Endodermal cell (in vitro differentiated cells): Measurements from ENCODE around the gene PALLD. TPM values are rescaled to one million over a fixed set of nuclear protein-coding genes. Genes with fewer than 3 reads are reported as not detected.

Source experiments
- DNase-seq: peaks from one replicate; pipeline ENCODE4 v3.0.0-alpha.2; 2017
- H3K27ac ChIP-seq: 2 replicates; pipeline ENCODE4 v1.5.1; 2013; ENCODE audit warnings: mild to moderate bottlenecking, low read depth, low read length, moderate library complexity
- H3K27me3 ChIP-seq: 2 replicates; pipeline ENCODE4 v1.6.1; 2013; ENCODE audit warnings: mild to moderate bottlenecking, low read length, moderate library complexity; ENCODE audit not compliant: insufficient read depth, control insufficient read depth, poor library complexity, severe bottlenecking
- H3K36me3 ChIP-seq: 2 replicates; pipeline ENCODE4 v1.7.0; 2013; ENCODE audit warnings: mild to moderate bottlenecking, low read length, moderate library complexity; ENCODE audit not compliant: control insufficient read depth, insufficient read depth
- H3K4me1 ChIP-seq: one replicate; pipeline ENCODE4 v1.7.0; 2013; ENCODE audit warnings: low read length; ENCODE audit not compliant: control insufficient read depth, insufficient read depth
- H3K4me3 ChIP-seq: 2 replicates; pipeline ENCODE4 v1.5.1; 2013; ENCODE audit warnings: mild to moderate bottlenecking, low read length, moderate library complexity
- H3K9ac ChIP-seq: 2 replicates; pipeline ENCODE4 v1.6.1; 2013; ENCODE audit warnings: mild to moderate bottlenecking, low read length, moderate library complexity; ENCODE audit not compliant: poor library complexity, severe bottlenecking; ENCODE audit errors: extremely low read depth
- H3K9me3 ChIP-seq: 2 replicates; pipeline ENCODE4 v1.6.1; 2013; ENCODE audit warnings: mild to moderate bottlenecking, low read length, moderate library complexity; ENCODE audit not compliant: control insufficient read depth
- H3K27ac Mint-ChIP-seq: 2 replicates; pipeline ENCODE4 v1.8.0; 2020; ENCODE audit warnings: mixed read lengths
- H3K27me3 Mint-ChIP-seq: 2 replicates; pipeline ENCODE4 v1.8.0; 2021; ENCODE audit warnings: mild to moderate bottlenecking, mixed read lengths; ENCODE audit not compliant: insufficient read depth
- H3K36me3 Mint-ChIP-seq: 2 replicates; pipeline ENCODE4 v1.8.0; 2020; ENCODE audit warnings: low read depth, mixed read lengths
- H3K4me1 Mint-ChIP-seq: 2 replicates; pipeline ENCODE4 v1.8.0; 2020; ENCODE audit warnings: mixed read lengths
- H3K4me3 Mint-ChIP-seq: 2 replicates; pipeline ENCODE4 v1.8.0; 2020; ENCODE audit warnings: mild to moderate bottlenecking, moderate library complexity, mixed read lengths
- H3K9me3 Mint-ChIP-seq: 2 replicates; pipeline ENCODE4 v1.8.0; 2020; ENCODE audit warnings: mild to moderate bottlenecking, mixed read lengths
- CTCF ChIP-seq: fragments of 200-600 bp; sonication (generic); conservative IDR thresholded peaks from 2 replicates; pipeline ENCODE4 v1.5.0; 2021; ENCODE audit warnings: antibody characterized with exemption, mild to moderate bottlenecking
- WGBS, 2 experiments: methylation state at CpG; one replicate each; pipeline versions ENCODE4 v1.1.5 to v1.1.7; 2013; ENCODE audit warnings: missing lambda C conversion rate in 2 of 2, mixed read lengths in 1 of 2; ENCODE audit not compliant: insufficient coverage in 1 of 2, insufficient read length in 1 of 2; 5-methylcytosine and 5-hydroxymethylcytosine counted together
- total RNA-seq, 2 donors: library from RNA; stranded (reverse); fragmentation: NEBNext Ultra II Directional in 1 of 2; extraction: Animal tissue kit (Norgen Biotek cat#: 25700) in 1 of 2; gene quantifications; 2 replicates in 1 of 2; 3 replicates in 1 of 2; pipeline ENCODE4 v1.2.1, GENCODE V29; 2021

The PALLD gene
- total RNA-seq, 2 donors from 2014 or later: 51.8 to 86.7 TPM

GRCh38 chr4:168667376-168667775, 170.5 kb downstream of the PALLD start:
- Mint-ChIP-seq H3K36me3 (no peaks in the 10 kb centered on the region), H3K9me3 (no peaks in the 10 kb centered on the region), H3K27ac (no peak overlapping the region), H3K27me3 (no peaks in the 10 kb centered on the region), H3K4me1 (no peaks in the 10 kb centered on the region), H3K4me3 (no peak overlapping the region)
- Histone ChIP-seq H3K27me3 (no peaks in the 10 kb centered on the region), H3K4me3 (no peak overlapping the region), H3K9me3 (no peaks in the 10 kb centered on the region), H3K9ac (no peak overlapping the region), H3K36me3 (no peaks in the 10 kb centered on the region), H3K27ac (peak overlapping the region; percentile 17), H3K4me1 (no peaks in the 10 kb centered on the region)
- DNase-seq: no peak
- TF ChIP-seq CTCF: no peak
- WGBS, 2 experiments: 79 to 90% methylated on average over 2 to 3 of the region's 3 CpGs

- Histone ChIP-seq H3K27ac (no peak overlapping the region), H3K4me3 (no peak overlapping the region), H3K9me3 (no peaks in the 10 kb centered on the region), H3K9ac (no peak overlapping the region), H3K4me1 (no peaks in the 10 kb centered on the region), H3K36me3 (no peaks in the 10 kb centered on the region), H3K27me3 (no peaks in the 10 kb centered on the region)
- Mint-ChIP-seq H3K9me3 (no peaks in the 10 kb centered on the region), H3K4me1 (no peaks in the 10 kb centered on the region), H3K27ac (no peak overlapping the region), H3K36me3 (no peaks in the 10 kb centered on the region), H3K27me3 (no peaks in the 10 kb centered on the region), H3K4me3 (no peak overlapping the region)
- DNase-seq: no peak
- no peak for TF ChIP-seq CTCF
- 84 to 93% methylated on average over 2 of the region's 2 CpGs for WGBS, 2 experiments
These were observed 171.1 kb downstream of the PALLD start for GRCh38 chr4:168667921-168668320.

GRCh38 chr4:168673476-168673875, 176.6 kb downstream of the PALLD start:
- Histone ChIP-seq H3K27me3 (no peaks in the 10 kb centered on the region), H3K4me3 (no peak overlapping the region), H3K36me3 (no peaks in the 10 kb centered on the region), H3K9me3 (no peaks in the 10 kb centered on the region), H3K9ac (no peak overlapping the region), H3K4me1 (peaks cover 2% of the 10 kb centered on the region), H3K27ac (no peak overlapping the region)
- Mint-ChIP-seq H3K36me3 (no peaks in the 10 kb centered on the region), H3K4me1 (no peaks in the 10 kb centered on the region), H3K27ac (no peak overlapping the region), H3K4me3 (no peak overlapping the region), H3K9me3 (no peaks in the 10 kb centered on the region), H3K27me3 (no peaks in the 10 kb centered on the region)
- no peak for DNase-seq
- 89 to 93% methylated on average over 8 to 11 of the region's 11 CpGs for WGBS, 2 experiments
- TF ChIP-seq CTCF: no peak
